Airway epithelial cell (primary cell): Measurements from ENCODE around the gene CC2D2B. TPM values are rescaled to one million over a fixed set of nuclear protein-coding genes. Genes with fewer than 3 reads are reported as not detected.

Source experiments
- total RNA-seq: library from RNA; depleted of rRNA; stranded (reverse); fragments of >200 nt; gene quantifications from 2 replicates; pipeline ENCODE4 v1.2.3, GENCODE V29; 2015

The CC2D2B gene
- 0.14 TPM in 1 of 2 replicates, not detected in the other for total RNA-seq

GRCh38 chr10:95907456-95908253 is at the start of gene CC2D2B:
Gene CC2D2B, plus strand, starts transcription at chr10:95907975. Its CDS starts 3,349 bp downstream, at chr10:95911324.

GRCh38 chr10:96043033-96043892 is 135.5 kb downstream of the CC2D2B start, which contains the start of gene CCNJ:
Gene CCNJ, plus strand, starts transcription at chr10:96043583. Its CDS starts 811 bp downstream, at chr10:96044394.

Other genes with a start within 250 kb of the CC2D2B start
- 26.9 and 34.4 TPM in 2 replicates for gene TCTN3, start 214.0 kb upstream of the CC2D2B start, total RNA-seq
- gene ENTPD1, start 151.8 kb upstream of the CC2D2B start, total RNA-seq: not detected in 2 replicates
- 3.0 and 5.1 TPM in 2 replicates for gene CCNJ, start 135.6 kb downstream of the CC2D2B start, total RNA-seq
- gene ZNF518A, start 222.3 kb downstream of the CC2D2B start, total RNA-seq: 4.6 and 11.1 TPM in 2 replicates